Measurements from ENCODE around the gene AKR1B15. TPM values are rescaled to one million over a fixed set of nuclear protein-coding genes. Genes with fewer than 3 reads are reported as not detected.
"Not testable (repeated sequence)": the region's sequence is repeated elsewhere in the genome, so short reads cannot be mapped to it uniquely, and the experiment has no call there.

Gene AKR1B15
- total RNA-seq, 1 experiment from 2014 or later = not detected

GRCh38 chr7:134535272-134535918, 13.5 kb upstream of the AKR1B15 start:
- Histone ChIP-seq H2AFZ (ENCODE audit: low read length) (no peak overlapping the region), H3K4me1 (ENCODE audit: low read length) (no peaks in the 10 kb centered on the region), H3K4me2 (ENCODE audit: low read depth, low read length, poor library complexity, severe bottlenecking) (no peak overlapping the region), H3K79me2 (ENCODE audit: low read length) (no peaks in the 10 kb centered on the region), H4K20me1 (ENCODE audit: insufficient read depth, low read depth, low read length) (no peaks in the 10 kb centered on the region), H3K36me3 (ENCODE audit: insufficient read depth, low read length) (no peaks in the 10 kb centered on the region), H3K27ac (ENCODE audit: low read length) (no peak overlapping the region), H3K27me3 (ENCODE audit: low read length) (no peaks in the 10 kb centered on the region), H3K9me3 (ENCODE audit: low read length) (no peaks in the 10 kb centered on the region), H3K4me3 (ENCODE audit: low read length) (no peak overlapping the region), H3K9me2 (replicated peaks; ENCODE audit: insufficient read depth, low read length) (no peaks in the 10 kb centered on the region), H3K9ac (ENCODE audit: low read length) (no peak overlapping the region)
- DNase-seq = no peak

- Histone ChIP-seq H3K79me2 (ENCODE audit: low read length) (no peaks in the 10 kb centered on the region), H3K27me3 (ENCODE audit: low read length) (no peaks in the 10 kb centered on the region), H3K36me3 (ENCODE audit: insufficient read depth, low read length) (no peaks in the 10 kb centered on the region), H3K4me1 (ENCODE audit: low read length) (no peaks in the 10 kb centered on the region), H2AFZ (ENCODE audit: low read length) (no peak overlapping the region), H3K9me2 (replicated peaks; ENCODE audit: insufficient read depth, low read length) (no peaks in the 10 kb centered on the region), H4K20me1 (ENCODE audit: insufficient read depth, low read depth, low read length) (no peaks in the 10 kb centered on the region), H3K4me3 (ENCODE audit: low read length) (no peak overlapping the region), H3K9ac (ENCODE audit: low read length) (no peak overlapping the region), H3K27ac (ENCODE audit: low read length) (no peak overlapping the region), H3K4me2 (ENCODE audit: low read depth, low read length, poor library complexity, severe bottlenecking) (no peak overlapping the region), H3K9me3 (ENCODE audit: low read length) (no peaks in the 10 kb centered on the region)
- no peak for DNase-seq
Observed at GRCh38 chr7:134535919-134536299, 13.0 kb upstream of the AKR1B15 start.

- not testable (repeated sequence) for H3K4me3 ChIP-seq (ENCODE audit: low read length); DNase-seq; H3K4me1 ChIP-seq (ENCODE audit: low read length); H3K9me3 ChIP-seq (ENCODE audit: low read length); H4K20me1 ChIP-seq (ENCODE audit: insufficient read depth, low read depth, low read length); H3K27me3 ChIP-seq (ENCODE audit: low read length); H3K4me2 ChIP-seq (ENCODE audit: low read depth, low read length, poor library complexity, severe bottlenecking); H3K9ac ChIP-seq (ENCODE audit: low read length); H3K36me3 ChIP-seq (ENCODE audit: insufficient read depth, low read length); H3K9me2 ChIP-seq (replicated peaks; ENCODE audit: insufficient read depth, low read length); H2AFZ ChIP-seq (ENCODE audit: low read length); H3K79me2 ChIP-seq (ENCODE audit: low read length); H3K27ac ChIP-seq (ENCODE audit: low read length)
Observed at GRCh38 chr7:134536558-134536957, 12.4 kb upstream of the AKR1B15 start.

- not testable (repeated sequence) for H3K4me2 ChIP-seq (ENCODE audit: low read depth, low read length, poor library complexity, severe bottlenecking); H2AFZ ChIP-seq (ENCODE audit: low read length); H4K20me1 ChIP-seq (ENCODE audit: insufficient read depth, low read depth, low read length); H3K79me2 ChIP-seq (ENCODE audit: low read length); H3K9me3 ChIP-seq (ENCODE audit: low read length); H3K9ac ChIP-seq (ENCODE audit: low read length); H3K4me1 ChIP-seq (ENCODE audit: low read length); H3K9me2 ChIP-seq (replicated peaks; ENCODE audit: insufficient read depth, low read length); H3K27me3 ChIP-seq (ENCODE audit: low read length); H3K36me3 ChIP-seq (ENCODE audit: insufficient read depth, low read length); DNase-seq; H3K4me3 ChIP-seq (ENCODE audit: low read length); H3K27ac ChIP-seq (ENCODE audit: low read length)
Observed at GRCh38 chr7:134537273-134537781, 11.6 kb upstream of the AKR1B15 start.

GRCh38 chr7:134539380-134540004, 9.4 kb upstream of the AKR1B15 start:
- Histone ChIP-seq H3K9me2 (replicated peaks; ENCODE audit: insufficient read depth, low read length) (no peaks in the 10 kb centered on the region), H3K27me3 (ENCODE audit: low read length) (no peaks in the 10 kb centered on the region), H3K9me3 (ENCODE audit: low read length) (no peaks in the 10 kb centered on the region), H3K9ac (ENCODE audit: low read length) (no peak overlapping the region), H2AFZ (ENCODE audit: low read length) (no peak overlapping the region), H3K36me3 (ENCODE audit: insufficient read depth, low read length) (no peaks in the 10 kb centered on the region), H4K20me1 (ENCODE audit: insufficient read depth, low read depth, low read length) (no peaks in the 10 kb centered on the region), H3K27ac (ENCODE audit: low read length) (no peak overlapping the region), H3K4me1 (ENCODE audit: low read length) (no peaks in the 10 kb centered on the region), H3K4me2 (ENCODE audit: low read depth, low read length, poor library complexity, severe bottlenecking) (no peak overlapping the region), H3K4me3 (ENCODE audit: low read length) (no peak overlapping the region), H3K79me2 (ENCODE audit: low read length) (no peaks in the 10 kb centered on the region)
- no peak for DNase-seq

GRCh38 chr7:134541501-134542194, 7.3 kb upstream of the AKR1B15 start:
- H3K9ac ChIP-seq (ENCODE audit: low read length); H3K36me3 ChIP-seq (ENCODE audit: insufficient read depth, low read length); H3K4me3 ChIP-seq (ENCODE audit: low read length); H3K9me3 ChIP-seq (ENCODE audit: low read length); DNase-seq; H2AFZ ChIP-seq (ENCODE audit: low read length); H3K79me2 ChIP-seq (ENCODE audit: low read length); H4K20me1 ChIP-seq (ENCODE audit: insufficient read depth, low read depth, low read length); H3K9me2 ChIP-seq (replicated peaks; ENCODE audit: insufficient read depth, low read length); H3K4me1 ChIP-seq (ENCODE audit: low read length); H3K27me3 ChIP-seq (ENCODE audit: low read length); H3K4me2 ChIP-seq (ENCODE audit: low read depth, low read length, poor library complexity, severe bottlenecking); H3K27ac ChIP-seq (ENCODE audit: low read length): not testable (repeated sequence)

GRCh38 chr7:134542195-134542771, 6.6 kb upstream of the AKR1B15 start:
- H3K4me2 ChIP-seq (ENCODE audit: low read depth, low read length, poor library complexity, severe bottlenecking) = no peak overlapping the region

GRCh38 chr7:134545380-134545779, 3.5 kb upstream of the AKR1B15 start:
- no peaks in the 10 kb centered on the region for H3K9me2 ChIP-seq (replicated peaks; ENCODE audit: insufficient read depth, low read length)
- no peak overlapping the region for H2AFZ ChIP-seq (ENCODE audit: low read length)
- no peak for DNase-seq
- no peaks in the 10 kb centered on the region for H4K20me1 ChIP-seq (ENCODE audit: insufficient read depth, low read depth, low read length)
- H3K9ac ChIP-seq (ENCODE audit: low read length) = no peak overlapping the region
- H3K27ac ChIP-seq (ENCODE audit: low read length) = no peak overlapping the region
- no peaks in the 10 kb centered on the region for H3K9me3 ChIP-seq (ENCODE audit: low read length)
- no peaks in the 10 kb centered on the region for H3K27me3 ChIP-seq (ENCODE audit: low read length)
- H3K4me2 ChIP-seq (ENCODE audit: low read depth, low read length, poor library complexity, severe bottlenecking) = no peak overlapping the region
- no peaks in the 10 kb centered on the region for H3K79me2 ChIP-seq (ENCODE audit: low read length)
- no peaks in the 10 kb centered on the region for H3K36me3 ChIP-seq (ENCODE audit: insufficient read depth, low read length)
- no peak overlapping the region for H3K4me3 ChIP-seq (ENCODE audit: low read length)
- H3K4me1 ChIP-seq (ENCODE audit: low read length) = peaks cover 7% of the 10 kb centered on the region

More at GRCh38 chr7:134542195-134542771, 6.6 kb upstream of the AKR1B15 start:
- Histone ChIP-seq H4K20me1 (ENCODE audit: insufficient read depth, low read depth, low read length) (no peaks in the 10 kb centered on the region), H2AFZ (ENCODE audit: low read length) (no peak overlapping the region), H3K9ac (ENCODE audit: low read length) (no peak overlapping the region), H3K36me3 (ENCODE audit: insufficient read depth, low read length) (no peaks in the 10 kb centered on the region), H3K4me3 (ENCODE audit: low read length) (no peak overlapping the region), H3K27ac (ENCODE audit: low read length) (no peak overlapping the region), H3K79me2 (ENCODE audit: low read length) (no peaks in the 10 kb centered on the region), H3K4me1 (ENCODE audit: low read length) (peaks cover 2% of the 10 kb centered on the region), H3K27me3 (ENCODE audit: low read length) (no peaks in the 10 kb centered on the region), H3K9me2 (replicated peaks; ENCODE audit: insufficient read depth, low read length) (no peaks in the 10 kb centered on the region), H3K9me3 (ENCODE audit: low read length) (no peaks in the 10 kb centered on the region)
- no peak for DNase-seq

All from Karpas-422 (cell line).